GDM1 (cell line): ENCODE data around the gene URGCP.
A peak's percentile ranks its signal among the peaks of the same experiment; 100 is the strongest.

Source experiments
- DNase-seq: peaks from one replicate; lab custom pipeline; 2025; lab: John Stamatoyannopoulos, UW

The URGCP gene, protein sequence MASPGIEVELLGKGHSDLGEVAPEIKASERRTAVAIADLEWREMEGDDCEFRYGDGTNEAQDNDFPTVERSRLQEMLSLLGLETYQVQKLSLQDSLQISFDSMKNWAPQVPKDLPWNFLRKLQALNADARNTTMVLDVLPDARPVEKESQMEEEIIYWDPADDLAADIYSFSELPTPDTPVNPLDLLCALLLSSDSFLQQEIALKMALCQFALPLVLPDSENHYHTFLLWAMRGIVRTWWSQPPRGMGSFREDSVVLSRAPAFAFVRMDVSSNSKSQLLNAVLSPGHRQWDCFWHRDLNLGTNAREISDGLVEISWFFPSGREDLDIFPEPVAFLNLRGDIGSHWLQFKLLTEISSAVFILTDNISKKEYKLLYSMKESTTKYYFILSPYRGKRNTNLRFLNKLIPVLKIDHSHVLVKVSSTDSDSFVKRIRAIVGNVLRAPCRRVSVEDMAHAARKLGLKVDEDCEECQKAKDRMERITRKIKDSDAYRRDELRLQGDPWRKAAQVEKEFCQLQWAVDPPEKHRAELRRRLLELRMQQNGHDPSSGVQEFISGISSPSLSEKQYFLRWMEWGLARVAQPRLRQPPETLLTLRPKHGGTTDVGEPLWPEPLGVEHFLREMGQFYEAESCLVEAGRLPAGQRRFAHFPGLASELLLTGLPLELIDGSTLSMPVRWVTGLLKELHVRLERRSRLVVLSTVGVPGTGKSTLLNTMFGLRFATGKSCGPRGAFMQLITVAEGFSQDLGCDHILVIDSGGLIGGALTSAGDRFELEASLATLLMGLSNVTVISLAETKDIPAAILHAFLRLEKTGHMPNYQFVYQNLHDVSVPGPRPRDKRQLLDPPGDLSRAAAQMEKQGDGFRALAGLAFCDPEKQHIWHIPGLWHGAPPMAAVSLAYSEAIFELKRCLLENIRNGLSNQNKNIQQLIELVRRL

GRCh38 chr7:43906331-43907010, at the start of gene URGCP:
TSS of gene URGCP (minus strand) at chr7:43906596. CDS start at chr7:43906575, 21 bp downstream.
- DNase-seq: peak; percentile 23

DNA sequence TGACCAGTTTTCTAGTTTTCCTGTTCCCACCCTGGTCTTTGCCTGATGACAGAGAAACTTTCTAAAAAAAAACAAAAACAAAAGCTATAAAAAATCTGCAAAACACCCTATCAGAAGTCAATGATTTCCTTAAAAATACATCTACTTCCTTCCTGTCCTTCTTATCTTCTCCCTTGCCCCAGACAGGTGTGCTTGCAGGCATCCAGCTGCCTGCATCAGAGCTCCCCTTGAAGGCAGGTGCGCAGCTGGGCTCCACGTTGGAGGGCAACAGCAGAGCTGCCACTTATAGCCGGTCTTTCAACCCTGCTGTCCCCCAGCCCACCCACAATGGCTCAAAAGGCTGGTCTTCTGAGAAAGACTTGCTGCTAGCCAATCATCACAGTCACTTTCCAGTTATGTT, 49.6 kb upstream of the URGCP start:
- DNase-seq: no peak

DNA sequence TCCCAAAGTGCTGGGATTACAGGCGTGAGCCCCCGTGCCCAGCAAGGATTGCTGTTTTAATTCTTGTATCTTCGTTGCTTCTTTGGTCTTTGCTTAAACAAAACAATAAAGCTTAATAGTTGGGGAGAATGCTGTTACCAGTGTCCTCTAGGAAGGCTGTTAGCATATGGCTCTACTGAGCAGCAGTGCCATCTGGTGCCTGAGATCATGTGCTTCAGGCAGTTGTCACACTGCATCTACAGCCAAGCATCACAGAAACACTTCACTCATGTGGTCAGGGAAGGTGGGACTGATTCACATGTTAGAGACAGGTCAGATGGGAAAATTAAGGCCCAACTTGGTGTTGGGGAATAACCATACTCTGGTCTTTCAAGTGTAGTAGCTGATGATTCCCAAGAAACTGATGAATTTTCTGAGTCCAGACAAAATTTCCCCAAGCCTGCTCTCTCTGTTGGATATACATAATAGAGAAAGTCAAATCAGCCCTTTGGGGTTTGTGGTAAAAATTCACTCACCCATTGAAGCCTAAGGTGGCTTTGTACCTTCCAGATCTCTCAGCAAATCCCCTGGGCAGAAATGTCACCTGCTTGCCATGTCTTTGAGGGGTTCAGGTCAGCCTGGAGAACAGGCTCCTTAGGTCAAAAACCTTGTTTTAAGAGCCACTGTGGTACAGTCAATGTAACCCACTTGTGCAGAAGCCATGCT, 48.3 kb upstream of the URGCP start:
- peak; percentile 5 for DNase-seq

- no peak for DNase-seq
Observed at GRCh38 chr7:43953071-43953470, 46.7 kb upstream of the URGCP start.

- no peak for DNase-seq
Observed at GRCh38 chr7:43952028-43952427, 45.6 kb upstream of the URGCP start.

DNA sequence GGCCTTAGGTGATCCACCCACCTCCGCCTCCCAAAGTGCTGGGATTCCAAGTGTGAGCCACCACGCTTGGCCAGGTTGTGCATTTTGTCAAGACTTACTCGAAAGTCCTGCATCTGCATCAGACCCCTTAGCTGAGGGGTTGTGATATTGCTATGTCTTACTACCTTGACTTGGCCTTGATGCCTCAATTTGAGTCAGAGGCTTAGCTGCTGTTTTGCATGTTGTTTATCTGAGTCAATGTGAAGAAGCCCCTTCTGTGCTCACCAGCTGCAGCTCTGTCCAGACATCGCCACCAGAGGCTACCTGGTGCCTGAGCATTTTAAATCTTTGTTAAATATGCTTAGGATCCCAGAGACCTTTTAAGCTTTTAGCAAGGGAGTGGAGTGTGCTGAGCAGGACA, 37.9 kb upstream of the URGCP start:
- DNase-seq: no peak

DNA sequence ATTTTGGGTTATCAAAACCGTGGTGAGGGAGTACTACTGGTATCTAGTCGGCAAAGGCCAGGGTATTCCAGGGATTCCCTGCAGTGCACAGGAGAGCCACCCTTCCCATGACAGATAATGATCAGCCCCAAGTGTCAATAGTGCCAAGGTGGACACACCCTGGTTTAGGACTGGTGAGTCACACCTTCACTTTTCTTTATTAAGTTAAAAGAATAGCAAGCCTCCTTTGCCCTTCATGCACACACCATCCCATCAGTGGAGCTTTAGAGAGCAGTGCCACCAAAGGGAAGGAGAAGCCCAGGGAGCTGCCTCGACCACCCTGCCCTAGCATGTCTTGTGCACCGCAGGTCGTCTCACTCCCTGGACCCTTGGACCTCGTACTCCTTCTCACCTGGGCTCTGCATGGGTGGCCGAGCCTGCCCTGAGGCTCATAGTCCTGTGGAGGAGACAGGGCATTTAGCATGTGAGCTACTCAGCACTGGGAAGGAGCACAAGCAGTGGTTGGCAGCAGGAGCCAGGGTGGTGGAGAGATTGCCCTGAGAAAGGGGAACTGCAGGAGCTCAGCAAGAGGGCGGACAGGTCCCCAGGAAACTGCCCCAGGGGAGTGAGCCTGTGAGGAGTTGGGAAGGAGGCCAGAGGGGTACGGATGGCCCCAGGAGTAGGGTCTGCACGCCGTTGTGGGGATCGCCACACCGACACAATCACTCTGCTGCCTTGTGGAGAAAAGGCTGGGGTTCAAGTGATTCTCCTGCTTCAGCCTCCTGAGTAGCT, 37.2 kb upstream of the URGCP start:
- DNase-seq: no peak

- no peak for DNase-seq
Observed at GRCh38 chr7:43942997-43943396, 36.6 kb upstream of the URGCP start.

DNA sequence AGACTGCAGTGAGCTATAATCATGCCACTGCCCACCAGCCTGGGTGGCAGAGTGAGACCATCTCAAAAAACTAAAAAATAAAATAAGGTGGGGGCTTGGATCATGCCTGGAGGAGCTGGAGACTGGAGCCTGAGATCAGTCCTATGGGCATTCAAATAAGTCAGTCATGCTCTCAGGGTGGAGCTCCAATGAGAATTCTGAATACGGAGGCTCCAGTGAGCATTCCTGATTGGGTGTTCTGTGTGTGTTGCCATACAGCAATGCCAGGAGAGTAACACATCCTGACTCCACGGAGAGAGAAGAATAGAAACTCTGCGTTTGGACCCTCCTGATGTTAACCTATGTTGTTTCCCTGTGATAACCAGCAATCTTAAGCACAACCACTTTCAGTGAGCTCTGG, 35.9 kb upstream of the URGCP start:
- DNase-seq: no peak

DNA sequence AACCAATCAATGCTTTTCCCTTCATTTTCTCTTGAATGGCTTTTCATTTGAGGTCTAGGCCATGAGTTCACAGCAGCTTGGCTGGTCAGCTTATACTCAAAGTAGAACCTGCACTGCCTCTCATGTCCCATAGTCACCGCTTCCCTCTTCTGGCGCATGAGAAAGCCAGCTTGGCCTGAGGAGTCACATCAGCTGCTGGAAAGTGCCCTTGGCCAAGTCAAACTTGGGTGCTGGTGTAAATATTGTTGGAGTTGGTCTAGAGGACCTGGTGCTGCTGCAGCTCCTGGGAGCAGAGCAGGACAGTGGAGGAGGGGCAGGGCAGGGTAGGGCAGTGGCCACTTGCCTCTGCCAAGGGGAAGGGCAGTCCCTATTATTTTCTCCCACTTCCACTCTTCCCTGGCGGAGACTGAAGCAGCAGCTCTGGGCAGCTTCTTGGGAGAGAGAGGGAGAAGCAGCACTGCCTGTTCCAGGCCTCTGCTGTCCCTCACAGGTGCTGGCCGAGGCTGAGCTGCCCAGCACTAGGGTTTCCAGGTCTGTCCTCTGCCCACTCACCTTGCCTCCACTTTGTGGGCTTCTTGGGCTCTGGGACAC, 32.6 kb upstream of the URGCP start:
- DNase-seq: no peak

DNA sequence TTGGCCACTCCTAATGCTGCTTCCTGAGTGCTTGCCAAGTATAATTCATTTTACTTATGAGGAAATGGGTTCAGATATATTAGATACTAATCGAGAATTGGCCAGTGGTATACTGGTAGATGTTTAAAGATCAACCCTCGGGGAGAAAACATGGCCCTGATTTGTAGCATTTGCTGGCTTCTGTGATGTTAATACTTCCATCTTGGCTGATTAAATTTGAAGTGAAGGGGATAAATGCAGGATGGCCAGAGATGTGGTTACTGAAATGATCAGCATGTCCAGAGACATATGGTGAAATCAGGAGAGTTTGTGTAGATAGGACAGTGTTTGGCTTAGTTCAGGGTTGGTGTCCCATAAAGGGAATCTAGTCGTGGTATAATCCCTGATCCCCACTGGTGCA, 31.0 kb upstream of the URGCP start:
- no peak for DNase-seq

DNA sequence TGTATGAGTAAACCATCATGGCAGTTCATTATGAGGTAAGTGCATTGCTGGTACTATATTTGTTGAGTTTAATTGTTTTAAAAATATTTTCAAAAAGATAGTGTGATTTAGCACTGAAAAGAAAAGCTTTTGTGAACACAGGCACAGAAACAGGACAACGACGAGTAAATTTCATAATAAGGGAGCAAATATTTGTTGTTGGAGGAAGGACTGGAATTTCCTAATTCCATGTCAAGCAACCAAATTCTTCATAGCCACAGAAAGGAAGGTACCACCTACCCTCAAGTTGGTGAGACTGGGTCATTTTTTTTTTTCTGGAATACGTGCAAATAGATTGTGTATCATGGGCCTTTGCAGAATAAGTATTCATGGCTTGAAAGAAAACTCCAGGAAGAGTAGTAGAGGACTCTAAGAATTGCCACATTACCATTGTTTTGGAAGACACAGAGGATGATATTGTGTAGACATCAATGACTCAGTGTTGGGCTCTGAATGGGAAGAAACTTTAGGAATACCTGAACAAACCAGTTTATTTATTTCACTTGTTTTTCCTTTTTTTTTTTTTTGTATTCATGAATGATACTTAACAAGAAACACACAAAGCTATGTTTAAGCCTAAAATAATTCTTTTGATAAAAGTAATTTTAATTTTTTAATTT, 27.6 kb upstream of the URGCP start:
- no peak for DNase-seq

DNA sequence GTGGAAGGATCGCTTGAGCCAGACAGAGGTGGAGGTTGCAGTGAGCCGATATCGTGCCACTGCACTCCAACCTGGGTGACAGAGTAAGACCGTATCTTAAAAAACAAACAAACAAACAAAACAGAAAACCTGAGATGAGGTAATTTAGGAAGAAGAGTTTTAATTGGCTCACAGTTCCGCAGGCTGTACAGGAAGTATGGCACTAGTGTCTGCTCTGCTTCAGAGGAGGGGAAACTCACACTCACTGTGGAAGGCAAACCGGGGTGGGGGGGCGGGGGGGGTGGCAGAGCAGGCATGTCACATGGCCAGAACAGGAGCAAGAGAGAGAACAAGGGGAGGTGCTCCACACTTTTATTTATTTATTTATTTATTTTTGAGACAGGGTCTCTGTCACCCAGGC, 24.9 kb upstream of the URGCP start:
- DNase-seq: no peak

DNA sequence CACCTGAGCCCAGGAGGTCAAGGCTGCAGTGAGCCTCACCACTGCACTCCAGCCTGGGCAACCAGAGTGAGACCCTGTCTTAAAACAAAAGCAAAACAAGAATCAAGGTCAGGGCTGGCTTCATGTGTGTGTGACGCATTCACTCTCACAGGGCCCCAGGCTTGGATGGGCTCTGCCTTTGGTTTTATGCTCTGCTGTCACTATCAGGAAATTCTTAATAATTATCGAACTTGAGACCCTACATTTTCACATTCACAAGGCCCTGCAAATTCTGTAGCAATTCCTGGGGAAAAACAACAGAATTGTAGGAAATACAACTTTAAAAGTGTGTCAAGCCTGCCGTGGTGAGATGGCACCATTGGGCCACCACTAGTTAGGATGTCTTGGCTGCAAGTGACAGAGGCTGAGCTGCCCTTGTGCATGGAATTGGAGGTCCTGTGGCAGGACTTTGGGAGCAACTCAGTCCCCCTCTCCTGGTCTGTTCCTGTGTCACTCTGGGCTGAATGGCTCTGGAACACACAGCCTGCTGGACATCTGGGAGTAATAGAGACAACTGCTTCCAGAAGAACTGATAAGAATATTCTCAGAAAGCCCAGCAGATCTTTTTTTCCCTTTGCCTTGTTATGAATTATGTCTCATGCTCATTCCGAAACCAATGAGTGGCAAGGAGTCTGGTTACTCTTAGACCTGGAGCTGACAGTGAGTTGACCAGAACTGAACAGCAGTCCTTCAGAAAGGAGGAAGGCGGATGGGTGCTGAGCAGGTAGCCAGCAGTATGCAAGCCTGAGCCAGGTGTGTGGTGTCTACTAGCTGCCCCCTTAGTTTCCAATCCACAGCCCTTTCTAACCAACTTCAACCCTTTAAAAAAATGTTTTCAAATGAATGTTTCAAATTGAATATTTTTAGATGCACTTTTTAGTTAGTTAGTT, 23.4 kb upstream of the URGCP start:
- no peak for DNase-seq

- no peak for DNase-seq
Observed at GRCh38 chr7:43927810-43928209, 21.4 kb upstream of the URGCP start.

GRCh38 chr7:43926798-43927123, 20.4 kb upstream of the URGCP start:
- DNase-seq: no peak

DNA sequence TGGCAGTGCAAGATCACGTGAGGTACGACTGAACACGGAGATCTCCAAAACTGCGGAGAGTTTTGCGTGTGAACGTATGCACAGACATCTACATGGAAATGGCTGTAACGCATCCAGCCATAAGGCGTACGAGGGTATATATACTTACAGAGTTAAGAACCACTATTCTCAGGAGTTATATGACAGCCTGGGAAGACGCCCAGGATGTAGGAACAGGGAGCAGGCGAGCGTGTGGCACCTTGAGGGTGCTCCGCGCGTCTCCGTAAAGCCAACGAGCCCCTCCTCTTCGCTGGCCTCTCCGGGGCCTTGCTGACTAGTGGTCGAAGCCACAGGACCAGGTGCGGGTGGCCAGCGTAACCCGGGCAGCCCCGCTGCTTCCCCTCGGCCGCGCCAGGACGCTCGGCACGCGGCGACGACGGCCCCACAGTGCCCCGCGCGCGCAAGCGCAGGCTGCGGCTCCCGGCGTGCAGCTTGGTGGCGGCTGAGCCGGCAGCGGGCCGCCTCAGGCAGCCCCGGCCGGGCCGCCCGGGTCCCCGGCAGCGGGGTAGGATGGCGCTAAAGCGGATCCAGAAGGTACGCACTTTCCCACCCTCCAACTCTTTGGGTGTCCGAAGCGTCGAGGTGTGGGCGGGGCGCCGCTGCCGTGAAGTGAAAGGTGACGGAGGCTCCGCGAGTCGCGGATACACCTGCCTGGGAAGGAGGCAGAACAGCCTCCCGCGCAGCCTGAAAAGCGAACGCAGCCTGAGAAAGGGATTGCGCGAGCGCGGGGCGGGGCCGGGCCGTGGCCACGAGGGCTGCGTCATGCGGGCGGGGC, 19.8 kb upstream of the URGCP start, which contains the start of gene UBE2D4:
Gene UBE2D4, plus strand, starts transcription at position 453 of the 814 bp plus-strand sequence. Its CDS starts 97 bp downstream, at position 550.
- peak; percentile 81 for DNase-seq

DNA sequence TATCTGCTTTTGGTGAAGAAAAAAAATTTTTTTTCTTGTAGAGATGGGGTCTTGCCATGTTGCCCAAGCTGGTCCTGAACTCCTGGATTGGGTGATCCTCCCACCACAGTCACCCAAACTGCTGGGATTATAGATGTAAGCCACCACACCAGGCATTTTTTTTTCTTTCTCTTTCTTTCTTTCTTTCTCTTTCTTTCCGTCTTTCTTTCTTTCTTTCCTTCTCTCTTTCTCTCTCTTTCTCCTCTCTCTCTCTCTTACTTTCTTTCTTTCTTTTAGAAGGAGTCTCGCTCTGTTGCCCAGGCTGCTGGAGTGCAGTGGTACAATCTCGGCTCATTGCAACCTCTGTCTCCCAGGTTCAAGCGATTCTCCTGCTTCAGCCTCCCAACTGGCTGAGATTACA, 16.3 kb upstream of the URGCP start:
- DNase-seq: no peak
